Epithelial cell of umbilical artery (primary cell): ENCODE results near the gene CHRNA4. TPM values are rescaled to one million over a fixed set of nuclear protein-coding genes. Genes with fewer than 3 reads are reported as not detected.

Source experiments
- total RNA-seq: library from RNA; depleted of rRNA; stranded (reverse); fragments of >200 nt; gene quantifications from 2 replicates; pipeline ENCODE4 v1.2.3, GENCODE V29; 2014

The CHRNA4 gene
- not detected in 2 replicates for total RNA-seq

GRCh38 chr20:63360850-63361518 lies at the start of gene CHRNA4:
TSS of gene CHRNA4 (minus strand) at chr20:63361349. CDS start at chr20:63361165, 184 bp downstream.

Other genes with a start within 250 kb of the CHRNA4 start
- gene YTHDF1, start 145.2 kb downstream of the CHRNA4 start, total RNA-seq, result 18.5 and 21.7 TPM in 2 replicates
- gene BIRC7, start 125.4 kb downstream of the CHRNA4 start, total RNA-seq, result not detected in 2 replicates
- not detected in 2 replicates for gene NKAIN4, start 106.9 kb downstream of the CHRNA4 start, total RNA-seq
- 53.8 and 53.9 TPM in 2 replicates for gene ARFGAP1, start 88.5 kb downstream of the CHRNA4 start, total RNA-seq
- gene COL20A1, start 68.2 kb downstream of the CHRNA4 start, total RNA-seq, result not detected in 2 replicates
- not detected in 2 replicates for gene KCNQ2, start 111.3 kb upstream of the CHRNA4 start, total RNA-seq
- gene EEF1A2, start 137.7 kb upstream of the CHRNA4 start, total RNA-seq, result 0.46 and 3.6 TPM in 2 replicates
- 13.0 and 17.5 TPM in 2 replicates for gene PPDPF, start 159.4 kb upstream of the CHRNA4 start, total RNA-seq
- not detected in 2 replicates for gene PTK6, start 176.0 kb upstream of the CHRNA4 start, total RNA-seq
- gene SRMS, start 186.4 kb upstream of the CHRNA4 start, total RNA-seq, result not detected in 2 replicates
- gene FNDC11, start 192.8 kb upstream of the CHRNA4 start, total RNA-seq, result 0.15 and 1.3 TPM in 2 replicates
- gene HELZ2, start 212.9 kb upstream of the CHRNA4 start, total RNA-seq, result 45.8 and 199 TPM in 2 replicates